Measurements from ENCODE around the gene CLIC6.
"Not testable (repeated sequence)": the region's sequence is repeated elsewhere in the genome, so short reads cannot be mapped to it uniquely, and the experiment has no call there.

The CLIC6 gene

DNA sequence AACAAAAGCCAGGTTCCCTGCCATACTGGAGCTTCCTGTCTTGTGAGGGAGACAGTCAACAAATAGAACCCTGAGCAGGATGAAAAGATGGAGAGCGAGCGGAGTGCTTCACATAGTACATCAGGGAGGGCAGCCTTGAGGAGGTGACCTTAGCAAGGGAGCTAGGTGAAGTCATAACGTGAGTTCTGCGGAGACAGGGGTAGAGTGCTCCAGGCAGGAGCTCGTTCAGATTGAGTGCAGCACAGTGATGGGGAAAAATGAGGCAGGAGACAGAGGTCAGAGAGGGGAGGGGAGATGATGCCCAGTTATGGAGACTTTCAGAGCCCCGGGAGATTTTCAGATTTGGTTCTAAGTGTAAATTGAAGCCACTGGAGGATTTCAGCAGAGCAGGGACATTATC is 15.3 kb upstream of the CLIC6 start:
- no peak for DNase-seq

DNA sequence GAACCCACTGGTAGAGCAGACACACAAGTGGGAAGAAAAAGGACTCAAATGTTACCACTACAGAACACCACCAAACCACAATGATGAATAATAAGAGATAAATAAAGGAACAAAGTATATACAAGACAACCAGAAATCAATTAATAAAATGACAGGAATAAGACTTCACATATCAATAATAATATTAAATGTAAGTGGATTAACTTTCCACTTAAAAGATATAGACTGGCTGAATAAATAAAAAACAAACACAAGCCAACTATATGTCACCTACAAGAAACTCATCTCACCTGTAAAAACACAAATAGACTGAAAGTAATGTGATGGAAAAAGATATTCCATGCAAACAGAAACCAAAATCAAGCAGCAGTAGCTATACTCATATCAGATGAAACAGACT is 6.9 kb upstream of the CLIC6 start:
- DNase-seq: no peak

- DNase-seq: no peak
These were observed 1.0 kb upstream of the CLIC6 start for GRCh38 chr21:34667761-34668160.

DNA sequence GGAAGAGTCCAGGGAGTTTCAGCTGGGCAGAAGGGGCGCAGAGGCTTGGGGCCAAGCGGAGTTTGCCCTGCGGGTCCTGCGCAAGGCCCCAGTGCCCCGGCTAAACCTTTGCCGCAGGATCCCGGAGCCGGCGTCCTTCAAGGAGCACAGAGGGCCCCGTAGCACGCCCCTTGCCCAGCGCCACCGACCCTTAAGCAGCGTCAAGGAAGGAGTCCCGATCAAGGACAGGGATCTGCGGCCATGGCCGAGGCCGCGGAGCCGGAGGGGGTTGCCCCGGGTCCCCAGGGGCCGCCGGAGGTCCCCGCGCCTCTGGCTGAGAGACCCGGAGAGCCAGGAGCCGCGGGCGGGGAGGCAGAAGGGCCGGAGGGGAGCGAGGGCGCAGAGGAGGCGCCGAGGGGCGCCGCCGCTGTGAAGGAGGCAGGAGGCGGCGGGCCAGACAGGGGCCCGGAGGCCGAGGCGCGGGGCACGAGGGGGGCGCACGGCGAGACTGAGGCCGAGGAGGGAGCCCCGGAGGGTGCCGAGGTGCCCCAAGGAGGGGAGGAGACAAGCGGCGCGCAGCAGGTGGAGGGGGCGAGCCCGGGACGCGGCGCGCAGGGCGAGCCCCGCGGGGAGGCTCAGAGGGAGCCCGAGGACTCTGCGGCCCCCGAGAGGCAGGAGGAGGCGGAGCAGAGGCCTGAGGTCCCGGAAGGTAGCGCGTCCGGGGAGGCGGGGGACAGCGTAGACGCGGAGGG is 520 bp downstream of the CLIC6 start:
- peak; percentile 14 for DNase-seq

DNA sequence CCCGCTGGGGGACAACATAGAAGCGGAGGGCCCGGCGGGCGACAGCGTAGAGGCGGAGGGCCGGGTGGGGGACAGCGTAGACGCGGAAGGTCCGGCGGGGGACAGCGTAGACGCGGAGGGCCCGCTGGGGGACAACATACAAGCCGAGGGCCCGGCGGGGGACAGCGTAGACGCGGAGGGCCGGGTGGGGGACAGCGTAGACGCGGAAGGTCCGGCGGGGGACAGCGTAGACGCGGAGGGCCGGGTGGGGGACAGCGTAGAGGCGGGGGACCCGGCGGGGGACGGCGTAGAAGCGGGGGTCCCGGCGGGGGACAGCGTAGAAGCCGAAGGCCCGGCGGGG is 1.1 kb downstream of the CLIC6 start:
- DNase-seq: not testable (repeated sequence)

GRCh38 chr21:34670220-34670961 is 1.6 kb downstream of the CLIC6 start:
- DNase-seq: no peak

GRCh38 chr21:34670962-34671348 is 2.2 kb downstream of the CLIC6 start:
- DNase-seq: no peak

DNA sequence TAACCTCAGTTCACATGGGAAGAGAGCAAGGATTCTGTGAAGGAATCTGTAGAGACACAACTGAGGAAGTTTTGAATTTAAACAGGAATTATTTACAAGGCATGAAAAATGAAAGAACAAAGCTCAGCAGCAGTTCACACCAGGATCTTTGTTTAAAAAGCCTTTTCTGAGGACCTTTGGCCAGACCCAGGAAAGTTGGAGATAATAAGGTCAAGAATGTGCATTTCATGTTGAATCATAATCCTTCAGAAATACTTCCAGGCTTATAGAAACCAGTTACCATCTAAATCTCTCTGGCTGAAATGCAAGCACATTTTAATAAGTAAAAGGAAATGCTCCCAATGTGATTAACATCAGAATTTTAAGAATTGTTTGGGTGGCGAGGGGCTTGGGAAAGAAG is 2.7 kb downstream of the CLIC6 start:
- no peak for DNase-seq

DNA sequence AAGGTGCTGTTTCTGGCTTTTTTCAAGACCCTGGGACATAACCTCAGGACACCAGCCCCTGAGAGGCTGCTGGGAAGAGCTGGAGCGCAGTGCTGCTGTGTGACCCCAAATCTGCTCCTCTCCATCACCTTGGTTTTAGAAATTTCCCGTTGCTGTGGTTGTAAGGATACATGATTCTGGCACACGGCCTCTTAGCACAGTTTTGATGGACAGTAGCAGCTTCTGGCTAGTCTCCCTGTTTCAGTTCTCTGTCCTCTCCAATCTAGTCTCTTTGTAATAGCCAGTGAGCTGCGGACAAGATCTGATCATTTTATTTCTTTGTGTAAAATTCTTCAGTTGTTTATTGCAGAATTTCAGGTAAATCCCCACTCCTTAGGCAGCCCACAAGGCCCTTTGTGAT is 3.1 kb downstream of the CLIC6 start:
- no peak for DNase-seq

DNA sequence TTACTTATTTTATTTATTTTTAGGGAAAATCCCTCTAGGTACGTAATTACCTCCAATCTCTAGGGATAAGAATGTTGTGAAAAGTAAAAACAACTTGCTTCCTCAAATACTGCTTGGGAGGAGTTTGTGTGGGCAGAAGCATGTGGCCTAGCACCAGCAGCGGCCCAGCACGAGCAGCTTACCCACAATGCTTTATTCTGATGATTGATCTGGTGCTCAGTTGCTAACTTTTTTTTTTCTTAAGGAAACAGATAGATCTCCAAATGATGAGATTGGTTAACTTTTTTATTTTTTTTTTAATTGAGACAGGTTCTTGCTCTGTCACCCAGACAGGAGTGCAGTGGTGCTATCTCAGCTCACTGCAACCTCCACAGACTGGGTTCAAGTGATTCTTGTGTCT is 4.2 kb downstream of the CLIC6 start:
- no peak for DNase-seq

DNA sequence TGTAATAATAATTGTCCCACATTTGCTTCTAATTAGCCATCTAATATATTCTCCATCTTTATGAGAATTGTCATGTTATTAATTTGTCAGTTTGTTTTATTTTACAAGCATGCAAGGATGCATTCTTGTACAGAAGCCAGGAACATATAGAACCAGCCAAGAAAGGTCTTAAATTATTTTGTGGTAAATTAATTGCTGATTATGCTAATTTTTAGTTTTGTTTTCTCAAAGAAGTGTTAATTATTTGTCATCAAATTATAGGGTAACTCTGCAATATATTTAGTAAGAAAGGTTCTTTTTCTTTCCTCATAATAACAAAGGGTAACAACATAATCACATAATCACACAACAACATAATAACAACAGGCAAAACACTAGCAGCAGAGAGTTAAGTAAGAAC is 5.7 kb downstream of the CLIC6 start:
- DNase-seq: no peak

- no peak for DNase-seq
These were observed 7.1 kb downstream of the CLIC6 start for GRCh38 chr21:34675871-34676270.

- DNase-seq: no peak
These were observed 10.3 kb downstream of the CLIC6 start for GRCh38 chr21:34679051-34679450.

DNA sequence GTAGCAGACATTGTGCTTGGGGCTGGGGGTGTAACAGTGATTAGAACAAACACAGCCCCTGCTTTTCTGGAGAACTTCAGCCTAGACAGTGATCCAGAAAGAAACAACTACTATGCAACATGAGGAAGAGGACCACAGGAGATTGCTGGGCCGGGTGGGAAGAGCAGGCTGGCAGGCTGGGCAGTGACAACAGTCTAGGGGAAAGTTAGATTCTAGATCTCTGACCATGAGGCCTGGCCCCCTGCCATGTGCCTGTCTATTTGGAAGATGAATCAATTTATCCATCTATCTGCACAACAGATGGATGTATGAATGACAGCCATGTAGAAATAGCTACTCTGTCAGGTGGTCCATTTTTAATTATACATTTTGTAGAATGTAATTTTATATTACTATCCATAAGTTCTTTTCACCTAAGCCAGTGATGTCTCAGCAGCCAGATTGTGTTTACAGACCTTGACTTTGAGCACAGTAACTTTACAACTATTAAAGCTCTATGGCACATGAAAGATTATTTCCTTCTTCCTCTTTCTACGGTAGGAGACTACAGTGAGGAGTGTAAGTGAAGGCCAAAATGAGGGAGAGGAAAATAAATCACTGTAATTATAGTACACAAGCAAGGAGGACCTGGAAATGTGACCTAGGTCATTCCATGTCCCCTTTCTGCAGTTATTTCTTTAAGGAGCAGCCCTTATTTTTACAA is 15.5 kb downstream of the CLIC6 start:
- DNase-seq: no peak

GRCh38 chr21:34687065-34687464 is 18.3 kb downstream of the CLIC6 start:
- no peak for DNase-seq

DNA sequence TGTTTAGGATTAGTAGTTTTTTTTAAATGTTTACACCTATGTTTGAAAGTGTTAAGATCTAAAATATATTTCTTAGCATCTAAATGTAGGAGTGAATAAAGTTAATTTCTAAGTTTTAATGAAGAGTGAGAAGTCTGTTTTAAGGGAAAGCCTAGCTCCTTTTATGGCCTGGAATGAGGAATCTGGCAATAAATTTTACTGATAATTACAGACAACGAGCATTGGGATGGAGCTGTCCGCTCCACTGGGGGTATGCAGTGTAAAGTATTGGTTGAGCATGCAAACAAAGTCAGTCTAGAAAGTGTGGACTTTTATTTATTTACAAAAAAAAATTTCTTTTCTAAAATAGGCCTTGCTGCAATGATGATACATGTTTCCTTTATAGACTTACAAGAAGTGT is 19.0 kb downstream of the CLIC6 start:
- DNase-seq: no peak

GRCh38 chr21:34688145-34688544 is 19.4 kb downstream of the CLIC6 start:
- no peak for DNase-seq

- DNase-seq: no peak
These were observed 19.9 kb downstream of the CLIC6 start for GRCh38 chr21:34688715-34689114.

DNA sequence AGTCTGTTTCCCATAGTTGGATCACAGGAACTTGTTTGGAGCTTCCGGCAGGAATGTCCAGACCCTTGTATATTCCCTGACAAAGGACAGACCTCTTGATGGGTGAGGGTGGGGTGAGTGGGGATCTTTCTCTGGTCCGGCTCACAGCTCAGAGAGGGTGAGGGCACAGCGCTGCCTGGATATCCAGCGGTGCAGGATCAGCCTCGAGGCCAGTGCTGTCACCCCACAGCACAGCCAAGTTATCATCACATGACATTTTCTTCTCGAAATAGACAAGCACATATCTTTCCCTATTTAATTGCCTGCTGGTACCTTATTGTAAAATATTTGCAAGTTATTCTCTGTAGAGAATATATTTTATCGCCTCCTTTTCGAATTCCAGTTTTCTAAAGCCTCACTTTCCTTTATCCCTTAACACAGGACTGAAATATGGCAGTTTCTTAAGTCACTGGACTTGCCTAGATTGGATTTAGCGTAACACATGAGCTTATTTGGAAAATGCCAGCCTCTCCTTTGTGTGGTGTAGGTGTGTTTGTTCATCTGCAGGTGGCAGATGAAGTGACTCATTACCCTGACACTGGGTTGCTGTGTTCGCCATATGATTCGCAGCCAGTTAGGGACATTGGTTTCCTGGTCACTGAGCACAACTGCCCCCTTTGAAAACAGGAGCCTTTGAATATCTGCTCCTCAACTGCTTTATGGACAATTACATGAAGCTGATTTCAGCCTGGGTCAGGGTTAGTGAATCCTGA is 21.4 kb downstream of the CLIC6 start:
- no peak for DNase-seq

- no peak for DNase-seq
These were observed 22.0 kb downstream of the CLIC6 start for GRCh38 chr21:34690793-34691175.

- no peak for DNase-seq
These were observed 22.7 kb downstream of the CLIC6 start for GRCh38 chr21:34691390-34692032.

GRCh38 chr21:34692458-34693020 is 23.7 kb downstream of the CLIC6 start:
- no peak for DNase-seq

Measured in CD4-positive, alpha-beta T cell treated with Interleukin-6 for 4 hours (primary cell).